Breast epithelium (tissue), 4 donors: ENCODE measurements around the gene CFAP46. TPM values are rescaled to one million over a fixed set of nuclear protein-coding genes. Genes with fewer than 3 reads are reported as not detected.

ENCODE experiments used
- DNase-seq, 2 donors: peaks; one replicate each; pipeline ENCODE4 v3.0.0-alpha.2; 2019; ENCODE audit warnings: low spot score in 2 of 2
- H3K27ac ChIP-seq, 2 donors: fragments of 200-600 bp; sonication (generic) in 1 of 2; one replicate each; pipeline ENCODE4 v1.5.1; 2016 to 2019; ENCODE audit warnings: mild to moderate bottlenecking in 1 of 2
- H3K27me3 ChIP-seq, 2 donors: fragments of 200-600 bp; sonication (generic) in 1 of 2; one replicate each; pipeline versions ENCODE4 v1.5.1 to v1.6.0; 2017 to 2019; ENCODE audit warnings: control low read depth in 1 of 2, mild to moderate bottlenecking in 1 of 2
- H3K36me3 ChIP-seq: fragments of 200-600 bp; one replicate; pipeline ENCODE4 v1.5.1; 2019
- H3K4me1 ChIP-seq, 2 donors: fragments of 200-600 bp; sonication (generic); one replicate each; pipeline ENCODE4 v1.5.1; 2016 to 2019; ENCODE audit warnings: control low read depth in 1 of 2
- H3K4me3 ChIP-seq, 3 donors: fragments of 200-600 bp; sonication (generic); 1 replicate in 2 of 3; 2 replicates in 1 of 3; pipeline ENCODE4 v1.5.1; 2016 to 2019; ENCODE audit warnings: mild to moderate bottlenecking in 3 of 3, moderate library complexity in 2 of 3
- H3K9me3 ChIP-seq, 2 donors: fragments of 200-600 bp; sonication (generic) in 1 of 2; one replicate each; pipeline ENCODE4 v1.5.1; 2016 to 2019; ENCODE audit warnings: control low read depth in 1 of 2
- POLR2A ChIP-seq: fragments of 450-650 bp; IDR thresholded peaks from one replicate; pipeline ENCODE4 v1.6.1; 2016; ENCODE audit warnings: antibody characterized with exemption, mild to moderate bottlenecking, moderate library complexity
- POLR2AphosphoS5 ChIP-seq, 3 donors: sonication (generic); formaldehyde crosslinking; IDR thresholded peaks; one replicate each; pipeline ENCODE4 v1.6.1; 2017; ENCODE audit warnings: antibody characterized with exemption in 3 of 3
- intact Hi-C: fragments of 100-400 bp; cut with DNase I; formaldehyde crosslinking; loops from one replicate; pipeline ENCODE4 v1.15.1; 2023; ENCODE audit warnings: low total_unique reads
- total RNA-seq, 3 donors: library from RNA; depleted of rRNA; stranded (reverse); fragments of >200 nt; gene quantifications; one replicate each; pipeline ENCODE4 v1.1.0, GENCODE V29; 2016
- TF ChIP-seq, protein P1 (sequence below), 3 donors: fragments of 450-650 bp; IDR thresholded peaks; one replicate each; pipeline ENCODE4 v1.5.1; 2016 to 2017; ENCODE audit warnings: antibody characterized with exemption in 3 of 3, mild to moderate bottlenecking in 3 of 3, moderate library complexity in 3 of 3

Gene CFAP46
- total RNA-seq, 3 donors from 2014 or later: 0.16 to 0.73 (median 0.66) TPM

DNA sequence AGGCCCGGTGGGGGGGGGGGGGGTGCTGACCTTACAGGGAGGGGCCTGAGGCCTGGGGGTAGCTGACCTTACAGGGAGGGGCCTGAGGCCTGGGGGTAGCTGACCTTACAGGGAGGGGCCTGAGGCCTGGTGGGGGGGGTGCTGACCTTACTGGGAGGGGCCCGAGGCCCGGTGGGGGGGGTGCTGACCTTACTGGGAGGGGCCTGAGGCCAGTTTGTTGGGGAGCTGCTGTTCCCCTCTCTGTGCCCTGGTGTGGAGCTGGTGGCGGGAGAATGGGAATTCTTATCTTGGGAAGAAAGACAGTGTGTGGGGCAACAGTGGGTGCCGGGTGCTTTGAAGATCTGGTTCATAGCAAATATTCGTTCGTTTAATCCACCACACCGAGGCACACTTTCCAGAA, 46.6 kb upstream of the CFAP46 start:
- no peak for DNase-seq
- intact Hi-C loops: no loop called here
- H3K36me3 ChIP-seq: no peaks in the 10 kb centered on the region
- H3K4me3 ChIP-seq: no peak overlapping the region
- no peak overlapping the region for H3K27ac ChIP-seq
- H3K9me3 ChIP-seq: no peaks in the 10 kb centered on the region
- TF ChIP-seq, protein P1, sequence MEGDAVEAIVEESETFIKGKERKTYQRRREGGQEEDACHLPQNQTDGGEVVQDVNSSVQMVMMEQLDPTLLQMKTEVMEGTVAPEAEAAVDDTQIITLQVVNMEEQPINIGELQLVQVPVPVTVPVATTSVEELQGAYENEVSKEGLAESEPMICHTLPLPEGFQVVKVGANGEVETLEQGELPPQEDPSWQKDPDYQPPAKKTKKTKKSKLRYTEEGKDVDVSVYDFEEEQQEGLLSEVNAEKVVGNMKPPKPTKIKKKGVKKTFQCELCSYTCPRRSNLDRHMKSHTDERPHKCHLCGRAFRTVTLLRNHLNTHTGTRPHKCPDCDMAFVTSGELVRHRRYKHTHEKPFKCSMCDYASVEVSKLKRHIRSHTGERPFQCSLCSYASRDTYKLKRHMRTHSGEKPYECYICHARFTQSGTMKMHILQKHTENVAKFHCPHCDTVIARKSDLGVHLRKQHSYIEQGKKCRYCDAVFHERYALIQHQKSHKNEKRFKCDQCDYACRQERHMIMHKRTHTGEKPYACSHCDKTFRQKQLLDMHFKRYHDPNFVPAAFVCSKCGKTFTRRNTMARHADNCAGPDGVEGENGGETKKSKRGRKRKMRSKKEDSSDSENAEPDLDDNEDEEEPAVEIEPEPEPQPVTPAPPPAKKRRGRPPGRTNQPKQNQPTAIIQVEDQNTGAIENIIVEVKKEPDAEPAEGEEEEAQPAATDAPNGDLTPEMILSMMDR (IDR thresholded peaks at IDR 0.05): no peak
- TF ChIP-seq POLR2A (no peak), POLR2AphosphoS5 (IDR thresholded peaks at IDR 0.05) (no peak)
- no peaks in the 10 kb centered on the region for H3K4me1 ChIP-seq
- H3K27me3 ChIP-seq: peaks cover 0 to 38% of the 10 kb centered on the region in 2 donors

- Histone ChIP-seq H3K4me3 (no peak overlapping the region), H3K4me1 (no peaks in the 10 kb centered on the region), H3K9me3 (no peaks in the 10 kb centered on the region), H3K27ac (no peak overlapping the region), H3K27me3 (peaks cover 0 to 35% of the 10 kb centered on the region in 2 donors), H3K36me3 (no peaks in the 10 kb centered on the region)
- TF ChIP-seq, protein P1 (IDR thresholded peaks at IDR 0.05): no peak
- TF ChIP-seq POLR2A: no peak
- TF ChIP-seq POLR2AphosphoS5 (IDR thresholded peaks at IDR 0.05): no peak
- intact Hi-C loops: no loop called here
- DNase-seq: no peak
Measured at GRCh38 chr10:132987671-132988571, 45.6 kb upstream of the CFAP46 start.

DNA sequence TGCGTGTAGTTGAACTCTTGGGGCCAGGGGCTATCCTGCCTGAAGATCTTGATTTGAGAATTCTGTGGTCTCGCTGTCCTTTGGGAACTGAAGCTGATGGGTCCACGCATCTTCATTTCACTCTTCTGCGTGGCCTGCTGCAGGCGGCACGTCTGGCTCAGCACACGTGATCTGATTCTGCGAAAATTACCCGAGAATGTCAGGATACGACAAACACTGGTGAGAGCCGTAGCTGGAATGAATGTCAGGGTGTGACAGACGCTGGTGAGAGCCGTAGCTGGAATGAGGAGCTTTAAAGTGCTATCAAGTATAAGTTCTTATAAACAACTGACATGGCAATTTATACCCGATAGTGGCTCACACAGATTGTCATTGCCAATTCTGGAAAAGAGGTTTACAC, 44.6 kb upstream of the CFAP46 start:
- Histone ChIP-seq H3K4me3 (no peak overlapping the region), H3K36me3 (no peaks in the 10 kb centered on the region), H3K4me1 (no peaks in the 10 kb centered on the region), H3K27me3 (peaks cover 0 to 34% of the 10 kb centered on the region in 2 donors), H3K27ac (no peak overlapping the region), H3K9me3 (no peaks in the 10 kb centered on the region)
- intact Hi-C loops: no loop called here
- TF ChIP-seq POLR2A (no peak), POLR2AphosphoS5 (IDR thresholded peaks at IDR 0.05) (no peak)
- TF ChIP-seq, protein P1 (IDR thresholded peaks at IDR 0.05): no peak
- DNase-seq: no peak

- H3K4me3 ChIP-seq: no peak overlapping the region
- intact Hi-C loops: no loop called here
- peaks cover 0 to 38% of the 10 kb centered on the region in 2 donors for H3K27me3 ChIP-seq
- no peaks in the 10 kb centered on the region for H3K9me3 ChIP-seq
- no peaks in the 10 kb centered on the region for H3K4me1 ChIP-seq
- TF ChIP-seq, protein P1 (IDR thresholded peaks at IDR 0.05): no peak
- TF ChIP-seq POLR2AphosphoS5 (IDR thresholded peaks at IDR 0.05) (no peak), POLR2A (no peak)
- DNase-seq: no peak
- H3K27ac ChIP-seq: no peak overlapping the region
- no peaks in the 10 kb centered on the region for H3K36me3 ChIP-seq
Measured at GRCh38 chr10:132986576-132986975, 44.2 kb upstream of the CFAP46 start.

- no peak for DNase-seq
- TF ChIP-seq POLR2A: no peak
- TF ChIP-seq, protein P1 (IDR thresholded peaks at IDR 0.05): no peak
- TF ChIP-seq POLR2AphosphoS5 (IDR thresholded peaks at IDR 0.05): no peak
Measured at GRCh38 chr10:132986076-132986475, 43.7 kb upstream of the CFAP46 start.

More at GRCh38 chr10:132986076-132986475, 43.7 kb upstream of the CFAP46 start:
- intact Hi-C loops: no loop called here
- Histone ChIP-seq H3K4me3 (no peak overlapping the region), H3K27ac (no peak overlapping the region), H3K27me3 (peaks cover 0 to 43% of the 10 kb centered on the region in 2 donors), H3K36me3 (no peaks in the 10 kb centered on the region), H3K9me3 (no peaks in the 10 kb centered on the region), H3K4me1 (no peaks in the 10 kb centered on the region)
